Endothelial cell of umbilical vein (primary cell): ENCODE results near the gene BUB1. TPM values are rescaled to one million over a fixed set of nuclear protein-coding genes. Genes with fewer than 3 reads are reported as not detected.

ENCODE experiments used
- BruUV-seq: library from RNA; stranded (reverse); fragments of 400-500 nt; replicated peaks from 2 replicates; lab custom pipeline; 2021; lab: Mats Ljungman, UMichigan
- CTCF ChIA-PET: fragments of 300-600, 350-600 bp; sonication (Branson Sonifier 250); formaldehyde crosslinking; loops from one replicate; lab custom pipeline; 2021; ENCODE audit warnings: antibody characterized with exemption, inconsistent platforms; lab: Charles Lee
- POLR2A ChIA-PET: fragments of 300-600, 350-600 bp; sonication (Branson Sonifier 250); formaldehyde crosslinking; loops from one replicate; lab custom pipeline; 2021; ENCODE audit warnings: antibody characterized with exemption, inconsistent platforms; lab: Charles Lee
- DNase-seq: peaks from one replicate; pipeline ENCODE4 v3.0.0-alpha.2; 2011; ENCODE audit warnings: low read depth, low spot score
- FAIRE-seq: peaks from 2 replicates; lab custom pipeline; 2011; peaks lifted over from hg19 to GRCh38; lab: Jason Lieb, UNC
- H2AFZ ChIP-seq: 2 replicates; pipeline ENCODE4 v1.6.0; 2012; ENCODE audit warnings: low read depth, low read length, control low read depth, inconsistent platforms
- H3K27ac ChIP-seq: 2 replicates; pipeline ENCODE4 v1.5.1; 2011; ENCODE audit warnings: low read depth, mild to moderate bottlenecking, control low read depth, low read length, moderate library complexity; ENCODE audit not compliant: insufficient read depth
- H3K27me3 ChIP-seq, 2 experiments: 2 replicates each; pipeline versions ENCODE4 v1.6.0 to v1.6.1; 2011; ENCODE audit warnings: low read length in 2 of 2, mixed read lengths in 1 of 2; ENCODE audit not compliant: control insufficient read depth in 2 of 2, insufficient read depth in 2 of 2
- H3K36me3 ChIP-seq, 2 experiments: 2 replicates in 1 of 2; 3 replicates in 1 of 2; pipeline ENCODE4 v1.5.1; 2011; ENCODE audit warnings: low read length in 2 of 2, mild to moderate bottlenecking in 1 of 2, moderate library complexity in 1 of 2; ENCODE audit not compliant: control insufficient read depth in 2 of 2, insufficient read depth in 2 of 2; ENCODE audit errors: extremely low read depth in 1 of 2
- H3K4me1 ChIP-seq: 3 replicates; pipeline ENCODE4 v1.5.1; 2011; ENCODE audit warnings: mild to moderate bottlenecking, low read length; ENCODE audit not compliant: control insufficient read depth, insufficient read depth; ENCODE audit errors: extremely low read depth
- H3K4me2 ChIP-seq: 2 replicates; pipeline ENCODE4 v1.6.1; 2011; ENCODE audit warnings: low read length, control low read depth, mixed read lengths; ENCODE audit not compliant: insufficient read depth
- H3K4me3 ChIP-seq, 3 experiments: fragments of 200-600 bp in 1 of 3; sonication (generic), shearing (Covaris generic) in 1 of 3; replicated peaks in 1 of 3; 2 replicates each; pipeline ENCODE4 v1.5.1; 2011 to 2016; ENCODE audit warnings: control low read depth in 3 of 3, low read length in 3 of 3, mild to moderate bottlenecking in 2 of 3, inconsistent platforms in 1 of 3, low read depth in 1 of 3, moderate library complexity in 1 of 3; ENCODE audit not compliant: insufficient read depth in 1 of 3
- H3K79me2 ChIP-seq: 2 replicates; pipeline ENCODE4 v1.6.0; 2012; ENCODE audit warnings: low read length, inconsistent platforms; ENCODE audit not compliant: control insufficient read depth, insufficient read depth
- H3K9ac ChIP-seq: replicated peaks from 2 replicates; pipeline ENCODE3; 2011; ENCODE audit warnings: low read length, control low read depth; ENCODE audit not compliant: insufficient read depth; ENCODE audit errors: extremely low read depth
- H3K9me1 ChIP-seq: replicated peaks from 3 replicates; pipeline ENCODE4 v1.6.0; 2011; ENCODE audit warnings: mild to moderate bottlenecking, low read length; ENCODE audit not compliant: control insufficient read depth, insufficient read depth; ENCODE audit errors: extremely low read depth
- H3K9me3 ChIP-seq: replicated peaks from 2 replicates; pipeline ENCODE4 v1.5.1; 2012; ENCODE audit warnings: low read length, inconsistent platforms; ENCODE audit not compliant: control insufficient read depth, insufficient read depth
- H4K20me1 ChIP-seq: replicated peaks from 2 replicates; pipeline ENCODE3; 2011; ENCODE audit warnings: mild to moderate bottlenecking, low read length; ENCODE audit not compliant: control insufficient read depth, insufficient read depth; ENCODE audit errors: extremely low read depth
- CTCF ChIP-seq, 2 donors: IDR thresholded peaks; 1 replicate in 1 of 2; 2 replicates in 1 of 2; pipeline ENCODE4 v1.5.1; 2011; ENCODE audit warnings: low read length in 2 of 2, mild to moderate bottlenecking in 2 of 2, moderate library complexity in 2 of 2, control low read depth in 1 of 2, inconsistent platforms in 1 of 2, low read depth in 1 of 2; ENCODE audit not compliant: insufficient read depth in 1 of 2; ENCODE audit errors: extremely low read depth in 1 of 2
- EZH2 ChIP-seq: IDR thresholded peaks from 2 replicates; pipeline ENCODE4 v1.6.1; 2012; ENCODE audit warnings: borderline replicate concordance, low read depth, mild to moderate bottlenecking, moderate library complexity, low read length, inconsistent platforms; ENCODE audit not compliant: severe bottlenecking
- FOS ChIP-seq: IDR thresholded peaks from 2 replicates; pipeline ENCODE4 v1.6.1; 2011; ENCODE audit warnings: mild to moderate bottlenecking, low read length, moderate library complexity, borderline replicate concordance; ENCODE audit not compliant: insufficient read depth
- GATA2 ChIP-seq: IDR thresholded peaks from 2 replicates; pipeline ENCODE4 v1.7.0; 2011; ENCODE audit warnings: low read depth, mild to moderate bottlenecking, moderate library complexity, mixed read lengths, low read length; ENCODE audit not compliant: insufficient read length, insufficient read depth
- JUN ChIP-seq: IDR thresholded peaks from 2 replicates; pipeline ENCODE4 v1.6.1; 2011; ENCODE audit warnings: borderline replicate concordance, low read depth; ENCODE audit not compliant: insufficient read length, insufficient read depth
- MAX ChIP-seq: IDR thresholded peaks from 2 replicates; pipeline ENCODE4 v1.6.1; 2011; ENCODE audit not compliant: insufficient read depth, insufficient read length
- MYC ChIP-seq: IDR thresholded peaks from one replicate; pipeline ENCODE4 v1.6.1; 2011; ENCODE audit warnings: mild to moderate bottlenecking, low read depth, low read length
- POLR2A ChIP-seq: IDR thresholded peaks from 2 replicates; pipeline ENCODE4 v1.6.1; 2012; ENCODE audit warnings: low read depth, mild to moderate bottlenecking, control low read depth, low read length
- POLR2AphosphoS5 ChIP-seq: IDR thresholded peaks from 2 replicates; pipeline ENCODE4 v1.6.1; 2012; ENCODE audit warnings: low read depth, mild to moderate bottlenecking, control low read depth, low read length, moderate library complexity; ENCODE audit not compliant: insufficient read depth
- dilution Hi-C: fragments of 300-500 bp; cut with MboI; formaldehyde crosslinking; loops from one replicate; pipeline ENCODE4 v1.15.0; 2019; ENCODE audit warnings: low sequenced_read_pairs; ENCODE audit not compliant: extremely low pct_ligation_motif_present
- intact Hi-C: fragments of 100-400 bp; cut with micrococcal nuclease; formaldehyde crosslinking; loops from one replicate; pipeline ENCODE4 v1.10.0; 2022
- polyA plus RNA-seq, 4 experiments: library from polyadenylated mRNA; depleted of rRNA in 3 of 4; stranded (reverse) in 3 of 4; unstranded in 1 of 4; fragments of >200 nt; gene quantifications; 2 replicates each; pipeline versions ENCODE4 v1.2.1 to v1.2.3, GENCODE V29; 2011 to 2012; ENCODE audit warnings: missing spikeins in 1 of 4
- total RNA-seq: library from RNA; stranded (reverse); gene quantifications from 2 replicates; pipeline ENCODE4 v1.2.3, GENCODE V29; 2021

BUB1 gene
- total and polyA plus RNA-seq, 2 donors (not counting 3 experiments of a cell fraction or from before 2014, with no cell fraction given): 16.1 to 66.4 TPM

- BruUV-seq: no TSS peak
- Histone ChIP-seq H4K20me1 (no peaks in the 10 kb centered on the region), H3K27me3 (no peaks in the 10 kb centered on the region), H3K9ac (no peak overlapping the region), H3K9me3 (no peaks in the 10 kb centered on the region), H3K9me1 (no peaks in the 10 kb centered on the region), H3K36me3 (peaks cover 5 to 36% of the 10 kb centered on the region in 2 experiments), H2AFZ (no peak overlapping the region), H3K4me3 (no peak overlapping the region), H3K4me1 (no peaks in the 10 kb centered on the region), H3K27ac (no peak overlapping the region), H3K4me2 (no peak overlapping the region), H3K79me2 (peaks cover 15% of the 10 kb centered on the region)
- POLR2A ChIA-PET: no interaction called here
- TF ChIP-seq POLR2A (no peak), MAX (no peak), JUN (no peak), MYC (no peak), POLR2AphosphoS5 (no peak), EZH2 (no peak), FOS (no peak), CTCF (IDR thresholded peaks at IDR 0.05; ENCODE audit: extremely low read depth in 1 of 2, insufficient read depth in 1 of 2, low read depth in 1 of 2, low read length in 2 of 2) (no peak), GATA2 (no peak)
- intact Hi-C loops: no loop called here
- DNase-seq (no peak), FAIRE-seq (no peak)
- CTCF ChIA-PET: interaction anchor here (1.0 kb wide), 1 partner anchor 9 kb away, joined by 3 read pairs; no protein-coding TSS in a partner anchor
- dilution Hi-C loops: no loop called here
These were observed 17.3 kb downstream of the BUB1 start for GRCh38 chr2:110660558-110660957.
